Measurements from ENCODE around the gene ARMC9.

The ARMC9 gene

DNA sequence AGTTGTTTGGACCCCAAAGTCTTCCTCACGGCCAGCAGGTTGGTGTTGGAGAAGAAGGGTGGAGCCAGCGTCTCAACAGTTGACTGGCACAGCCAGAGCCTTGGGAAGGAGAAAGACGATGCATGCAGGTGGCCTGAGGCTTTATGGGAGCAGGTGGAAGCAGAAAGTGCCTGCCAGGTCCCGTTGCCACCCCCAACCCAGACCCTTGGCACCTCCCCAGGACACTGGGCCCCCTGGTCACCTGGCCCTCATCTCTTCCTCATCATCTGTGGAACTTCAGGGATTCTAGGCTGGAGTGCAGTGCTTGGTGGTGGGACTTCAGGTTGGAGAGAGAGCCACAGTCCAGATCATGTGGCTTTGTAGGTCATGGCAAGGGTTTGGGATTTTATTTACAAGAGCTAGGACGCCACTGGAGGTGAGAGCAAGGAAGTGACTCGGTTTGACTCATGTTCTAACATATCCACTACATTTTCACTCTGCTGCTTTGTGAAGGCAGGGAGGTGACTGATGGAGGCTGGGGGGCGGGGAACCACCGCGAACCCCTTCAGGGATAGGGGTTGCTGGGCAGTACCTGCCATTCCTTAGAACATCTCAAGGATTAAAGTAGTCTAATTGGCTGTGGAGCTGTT lies 134.6 kb downstream of the ARMC9 start:
- Histone ChIP-seq H3K79me1 (ENCODE audit: low read depth, low read length) (no peaks in the 10 kb centered on the region), H3K4me2 (ENCODE audit: insufficient read depth, low read length, poor library complexity, severe bottlenecking) (no peak overlapping the region), H2AK5ac (ENCODE audit: low read depth, low read length) (no peak overlapping the region), H3K4me3 (ENCODE audit: low read length in 2 of 2) (no peak overlapping the region), H2BK15ac (ENCODE audit: low read length) (no peak overlapping the region), H3K14ac (ENCODE audit: low read length) (no peak overlapping the region), H3K36me3 (replicated peaks in 1 of 2; ENCODE audit: control insufficient read depth in 2 of 2, insufficient read depth in 2 of 2, low read length in 2 of 2) (peaks cover 2 to 47% of the 10 kb centered on the region in 2 donors), H3K27ac (replicated peaks; ENCODE audit: low read length) (no peak overlapping the region), H3K4ac (ENCODE audit: low read length) (no peak overlapping the region), H3K9me3 (replicated peaks in 1 of 2; ENCODE audit: control insufficient read depth in 2 of 2, insufficient read depth in 1 of 2, low read depth in 1 of 2, low read length in 2 of 2) (no peaks in the 10 kb centered on the region), H2AFZ (ENCODE audit: low read length) (no peak overlapping the region), H3K18ac (ENCODE audit: low read length) (no peak overlapping the region), H2BK120ac (ENCODE audit: low read depth, low read length) (no peak overlapping the region), H2BK5ac (ENCODE audit: low read length) (no peak overlapping the region), H3K27me3 (ENCODE audit: control insufficient read depth in 3 of 3, insufficient read depth in 3 of 3, low read depth in 1 of 3, low read length in 3 of 3) (no peaks in the 10 kb centered on the region), H3K9ac (ENCODE audit: low read depth, low read length, poor library complexity) (no peak overlapping the region), H3K4me1 (ENCODE audit: control insufficient read depth in 2 of 2, insufficient read depth in 1 of 2, low read depth in 1 of 2, low read length in 2 of 2) (no peaks in the 10 kb centered on the region), H2BK12ac (ENCODE audit: low read length) (no peak overlapping the region), H4K91ac (ENCODE audit: low read depth, low read length, poor library complexity) (no peak overlapping the region), H4K8ac (ENCODE audit: low read depth, low read length) (no peak overlapping the region), H3K23ac (ENCODE audit: low read depth, low read length, poor library complexity) (no peak overlapping the region)
- WGBS, 2 donors (ENCODE audit: extremely low coverage in 2 of 2, insufficient read length in 2 of 2, insufficient replicate concordance in 1 of 2) = no CpG with 5 or more reads among the region's 9 CpGs
- no peak for DNase-seq (ENCODE audit: low spot score)

- H3K23ac ChIP-seq (ENCODE audit: low read depth, low read length, poor library complexity) = no peak overlapping the region
- H4K91ac ChIP-seq (ENCODE audit: low read depth, low read length, poor library complexity) = no peak overlapping the region
- H2BK15ac ChIP-seq (ENCODE audit: low read length) = no peak overlapping the region
- no peak overlapping the region for H2BK12ac ChIP-seq (ENCODE audit: low read length)
- no peak for DNase-seq (ENCODE audit: low spot score)
- no peak overlapping the region for H2AFZ ChIP-seq (ENCODE audit: low read length)
- no peak overlapping the region for H2BK5ac ChIP-seq (ENCODE audit: low read length)
- H3K4me1 ChIP-seq (ENCODE audit: control insufficient read depth in 2 of 2, insufficient read depth in 1 of 2, low read depth in 1 of 2, low read length in 2 of 2) = no peaks in the 10 kb centered on the region
- no peak overlapping the region for H4K8ac ChIP-seq (ENCODE audit: low read depth, low read length)
- no peak overlapping the region for H3K4ac ChIP-seq (ENCODE audit: low read length)
- WGBS, 2 donors (ENCODE audit: extremely low coverage in 2 of 2, insufficient read length in 2 of 2, insufficient replicate concordance in 1 of 2) = no CpG with 5 or more reads among the region's 14 CpGs
- no peaks in the 10 kb centered on the region for H3K27me3 ChIP-seq (ENCODE audit: control insufficient read depth in 3 of 3, insufficient read depth in 3 of 3, low read depth in 1 of 3, low read length in 3 of 3)
- no peak overlapping the region for H3K18ac ChIP-seq (ENCODE audit: low read length)
- no peaks in the 10 kb centered on the region for H3K79me1 ChIP-seq (ENCODE audit: low read depth, low read length)
- no peak overlapping the region for H2AK5ac ChIP-seq (ENCODE audit: low read depth, low read length)
- H3K27ac ChIP-seq (replicated peaks; ENCODE audit: low read length) = no peak overlapping the region
- no peak overlapping the region for H3K4me2 ChIP-seq (ENCODE audit: insufficient read depth, low read length, poor library complexity, severe bottlenecking)
- no peaks in the 10 kb centered on the region for H3K9me3 ChIP-seq (replicated peaks in 1 of 2; ENCODE audit: control insufficient read depth in 2 of 2, insufficient read depth in 1 of 2, low read depth in 1 of 2, low read length in 2 of 2)
- no peak overlapping the region for H3K9ac ChIP-seq (ENCODE audit: low read depth, low read length, poor library complexity)
- no peak overlapping the region for H3K14ac ChIP-seq (ENCODE audit: low read length)
- H3K36me3 ChIP-seq (replicated peaks in 1 of 2; ENCODE audit: control insufficient read depth in 2 of 2, insufficient read depth in 2 of 2, low read length in 2 of 2) = peaks cover 2 to 47% of the 10 kb centered on the region in 2 donors
- no peak overlapping the region for H2BK120ac ChIP-seq (ENCODE audit: low read depth, low read length)
- H3K4me3 ChIP-seq (ENCODE audit: low read length in 2 of 2) = no peak overlapping the region
These were observed 135.9 kb downstream of the ARMC9 start for GRCh38 chr2:231334179-231334930.

- Histone ChIP-seq H2BK120ac (ENCODE audit: low read depth, low read length) (no peak overlapping the region), H2BK12ac (ENCODE audit: low read length) (no peak overlapping the region), H4K8ac (ENCODE audit: low read depth, low read length) (no peak overlapping the region), H2AFZ (ENCODE audit: low read length) (no peak overlapping the region), H3K36me3 (replicated peaks in 1 of 2; ENCODE audit: control insufficient read depth in 2 of 2, insufficient read depth in 2 of 2, low read length in 2 of 2) (peaks cover 2 to 47% of the 10 kb centered on the region in 2 donors), H3K9me3 (replicated peaks in 1 of 2; ENCODE audit: control insufficient read depth in 2 of 2, insufficient read depth in 1 of 2, low read depth in 1 of 2, low read length in 2 of 2) (no peaks in the 10 kb centered on the region), H3K4ac (ENCODE audit: low read length) (no peak overlapping the region), H3K4me2 (ENCODE audit: insufficient read depth, low read length, poor library complexity, severe bottlenecking) (no peak overlapping the region), H3K14ac (ENCODE audit: low read length) (no peak overlapping the region), H3K18ac (ENCODE audit: low read length) (no peak overlapping the region), H4K91ac (ENCODE audit: low read depth, low read length, poor library complexity) (no peak overlapping the region), H2AK5ac (ENCODE audit: low read depth, low read length) (no peak overlapping the region), H3K4me3 (ENCODE audit: low read length in 2 of 2) (no peak overlapping the region), H3K4me1 (ENCODE audit: control insufficient read depth in 2 of 2, insufficient read depth in 1 of 2, low read depth in 1 of 2, low read length in 2 of 2) (no peaks in the 10 kb centered on the region), H3K9ac (ENCODE audit: low read depth, low read length, poor library complexity) (no peak overlapping the region), H3K27ac (replicated peaks; ENCODE audit: low read length) (no peak overlapping the region), H3K79me1 (ENCODE audit: low read depth, low read length) (no peaks in the 10 kb centered on the region), H3K27me3 (ENCODE audit: control insufficient read depth in 3 of 3, insufficient read depth in 3 of 3, low read depth in 1 of 3, low read length in 3 of 3) (no peaks in the 10 kb centered on the region), H2BK5ac (ENCODE audit: low read length) (no peak overlapping the region), H3K23ac (ENCODE audit: low read depth, low read length, poor library complexity) (no peak overlapping the region), H2BK15ac (ENCODE audit: low read length) (no peak overlapping the region)
- no CpG with 5 or more reads among the region's 5 CpGs for WGBS, 2 donors (ENCODE audit: extremely low coverage in 2 of 2, insufficient read length in 2 of 2, insufficient replicate concordance in 1 of 2)
- no peak for DNase-seq (ENCODE audit: low spot score)
These were observed 136.6 kb downstream of the ARMC9 start for GRCh38 chr2:231334981-231335380.

GRCh38 chr2:231335591-231335990 lies 137.2 kb downstream of the ARMC9 start:
- Histone ChIP-seq H2AFZ (ENCODE audit: low read length) (no peak overlapping the region), H3K9me3 (replicated peaks in 1 of 2; ENCODE audit: control insufficient read depth in 2 of 2, insufficient read depth in 1 of 2, low read depth in 1 of 2, low read length in 2 of 2) (no peaks in the 10 kb centered on the region)
- no CpG with 5 or more reads among the region's 13 CpGs for WGBS, 2 donors (ENCODE audit: extremely low coverage in 2 of 2, insufficient read length in 2 of 2, insufficient replicate concordance in 1 of 2)

More at GRCh38 chr2:231335591-231335990, 137.2 kb downstream of the ARMC9 start:
- Histone ChIP-seq H4K8ac (ENCODE audit: low read depth, low read length) (no peak overlapping the region), H3K14ac (ENCODE audit: low read length) (no peak overlapping the region), H3K18ac (ENCODE audit: low read length) (no peak overlapping the region), H3K23ac (ENCODE audit: low read depth, low read length, poor library complexity) (no peak overlapping the region), H2AK5ac (ENCODE audit: low read depth, low read length) (no peak overlapping the region), H3K4me2 (ENCODE audit: insufficient read depth, low read length, poor library complexity, severe bottlenecking) (no peak overlapping the region), H3K4me3 (ENCODE audit: low read length in 2 of 2) (no peak overlapping the region), H3K79me1 (ENCODE audit: low read depth, low read length) (no peaks in the 10 kb centered on the region), H2BK15ac (ENCODE audit: low read length) (no peak overlapping the region), H3K27me3 (ENCODE audit: control insufficient read depth in 3 of 3, insufficient read depth in 3 of 3, low read depth in 1 of 3, low read length in 3 of 3) (no peaks in the 10 kb centered on the region), H3K36me3 (replicated peaks in 1 of 2; ENCODE audit: control insufficient read depth in 2 of 2, insufficient read depth in 2 of 2, low read length in 2 of 2) (peaks cover 4 to 47% of the 10 kb centered on the region in 2 donors), H3K27ac (replicated peaks; ENCODE audit: low read length) (no peak overlapping the region), H2BK120ac (ENCODE audit: low read depth, low read length) (no peak overlapping the region), H2BK12ac (ENCODE audit: low read length) (no peak overlapping the region), H3K4me1 (ENCODE audit: control insufficient read depth in 2 of 2, insufficient read depth in 1 of 2, low read depth in 1 of 2, low read length in 2 of 2) (no peaks in the 10 kb centered on the region), H4K91ac (ENCODE audit: low read depth, low read length, poor library complexity) (no peak overlapping the region), H3K9ac (ENCODE audit: low read depth, low read length, poor library complexity) (no peak overlapping the region), H3K4ac (ENCODE audit: low read length) (no peak overlapping the region), H2BK5ac (ENCODE audit: low read length) (no peak overlapping the region)
- no peak for DNase-seq (ENCODE audit: low spot score)
